ENCODE data around the gene ADGRD1.
"Not testable (repeated sequence)": the region's sequence is repeated elsewhere in the genome, so short reads cannot be mapped to it uniquely, and the experiment has no call there.

Gene ADGRD1

DNA sequence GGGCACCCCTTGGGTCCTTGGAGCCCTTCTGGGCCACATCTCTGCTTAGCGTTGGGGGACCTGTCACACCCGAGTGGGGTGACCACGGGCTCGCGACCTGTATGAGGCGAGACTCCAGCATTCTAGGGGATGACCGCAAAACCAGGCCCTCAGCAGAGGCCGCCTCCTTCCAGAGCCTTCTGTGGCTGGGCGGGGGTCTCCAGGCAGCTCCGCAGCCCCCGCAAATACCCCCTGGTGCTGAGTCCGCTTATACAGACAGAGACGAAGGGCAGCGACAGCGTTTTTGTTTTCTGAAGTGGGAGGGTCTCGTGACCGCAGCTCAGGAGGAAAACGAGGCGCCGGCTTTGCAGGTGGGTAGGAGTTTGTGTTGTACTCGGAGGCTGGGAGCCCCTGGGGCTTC is 116.4 kb downstream of the ADGRD1 start:
- not testable (repeated sequence) for DNase-seq (ENCODE audit: low read depth in 2 of 2, low spot score in 1 of 2)

DNA sequence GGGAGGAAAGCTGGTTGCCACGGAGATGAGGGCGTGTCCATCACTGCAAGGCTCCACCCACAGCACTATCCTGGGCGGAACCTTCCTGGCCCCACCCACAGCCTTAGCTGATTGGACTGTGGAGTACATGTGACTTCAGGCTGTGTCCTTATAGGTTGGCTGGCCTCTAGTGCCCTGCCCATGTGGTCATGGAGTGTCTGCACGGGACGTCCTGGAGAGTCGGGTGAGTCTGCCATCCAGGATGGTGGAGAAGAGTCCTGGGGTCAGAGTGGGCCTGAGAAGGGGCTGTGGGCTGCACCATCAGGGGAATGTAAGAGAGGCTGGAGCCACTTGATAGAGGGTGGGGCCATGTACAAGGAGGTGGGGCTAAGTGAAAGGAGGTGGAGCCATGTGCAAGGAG is 117.0 kb downstream of the ADGRD1 start:
- not testable (repeated sequence) for DNase-seq (ENCODE audit: low read depth in 2 of 2, low spot score in 1 of 2)

DNA sequence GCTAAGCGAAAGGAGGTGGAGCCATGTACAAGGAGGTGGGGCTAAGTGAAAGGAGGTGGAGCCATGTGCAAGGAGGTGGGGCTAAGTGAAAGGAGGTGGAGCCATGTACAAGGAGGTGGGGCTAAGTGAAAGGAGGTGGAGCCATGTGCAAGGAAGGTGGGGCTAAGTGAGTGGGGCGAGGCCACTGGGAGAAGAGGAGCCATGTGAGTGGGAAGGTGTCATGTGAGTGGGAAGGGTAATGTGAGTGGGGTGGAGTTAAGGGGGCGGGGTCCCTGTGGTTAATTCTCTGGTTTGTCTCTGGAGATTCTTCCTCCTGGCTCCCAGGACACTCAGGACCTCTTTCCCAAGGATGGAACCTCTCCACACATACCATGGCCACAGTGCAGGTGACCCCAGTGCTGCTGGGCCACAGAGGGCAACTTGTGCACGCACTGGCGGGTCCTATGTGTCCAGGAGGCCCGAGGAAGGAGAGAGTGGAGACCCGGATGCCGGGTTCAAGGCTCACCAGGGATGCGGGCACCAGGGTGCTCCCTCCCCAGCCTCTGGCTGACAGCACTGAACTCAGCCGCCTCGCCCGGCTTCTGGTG is 117.6 kb downstream of the ADGRD1 start:
- DNase-seq (ENCODE audit: low read depth in 2 of 2, low spot score in 1 of 2) = not testable (repeated sequence)

DNA sequence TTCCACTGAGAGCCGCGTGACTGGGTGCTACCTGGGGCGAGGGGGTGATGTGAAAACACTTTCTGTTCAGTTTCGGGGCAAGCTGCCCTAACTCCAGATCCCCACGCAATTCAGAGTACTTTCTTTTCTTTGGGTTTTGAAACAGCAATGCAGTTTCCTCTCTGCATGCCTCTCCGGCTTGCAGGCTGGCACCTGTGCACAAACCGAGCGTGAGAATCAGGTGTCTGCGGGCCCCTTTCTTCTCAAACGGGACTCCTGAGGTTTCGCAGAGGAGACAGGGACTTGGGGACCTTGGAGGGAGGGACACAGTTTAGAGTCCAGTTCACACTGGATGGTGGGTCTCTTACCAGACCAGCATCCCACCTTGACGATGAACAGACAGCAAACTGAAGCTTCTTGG is 118.2 kb downstream of the ADGRD1 start:
- not testable (repeated sequence) for DNase-seq (ENCODE audit: low read depth in 2 of 2, low spot score in 1 of 2)

DNA sequence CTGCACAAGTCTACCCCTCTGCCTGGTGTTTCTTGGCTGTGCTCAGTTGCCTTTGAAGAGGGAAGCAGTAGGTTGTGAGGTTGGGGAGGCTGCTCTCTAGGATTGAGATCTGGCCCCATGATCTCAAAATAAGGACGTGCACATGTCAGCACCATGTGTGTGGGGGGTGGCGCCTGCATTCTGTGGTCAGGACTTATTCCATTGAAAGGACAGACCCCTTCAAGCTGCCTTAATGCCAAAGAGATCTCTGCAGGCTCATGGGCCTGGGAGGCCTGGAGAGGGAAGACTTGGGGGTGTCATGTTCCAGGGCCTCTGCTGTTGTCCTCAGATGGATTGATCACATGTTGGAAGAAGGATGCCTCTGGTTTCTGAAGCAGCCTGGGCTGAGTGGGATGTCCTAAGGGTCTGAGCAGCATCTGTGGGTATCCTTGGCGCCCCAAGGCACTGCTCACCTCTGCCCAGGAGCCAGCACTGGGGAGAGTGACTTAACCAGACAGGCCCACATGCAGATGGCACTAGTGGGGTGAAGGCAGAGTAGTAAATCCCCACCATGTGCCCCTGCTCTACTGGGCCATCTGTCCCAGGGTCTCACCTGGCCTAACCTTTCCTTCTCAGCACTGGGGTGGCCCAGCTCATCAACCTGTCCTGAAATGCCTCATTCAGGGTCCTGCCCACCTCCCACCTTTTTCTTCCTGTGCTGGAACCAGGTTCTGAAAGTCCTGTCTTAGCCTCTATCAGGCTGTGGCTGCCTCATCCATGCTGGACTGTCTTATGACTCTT is 118.9 kb downstream of the ADGRD1 start:
- DNase-seq (ENCODE audit: low read depth in 2 of 2, low spot score in 1 of 2) = no peak

DNA sequence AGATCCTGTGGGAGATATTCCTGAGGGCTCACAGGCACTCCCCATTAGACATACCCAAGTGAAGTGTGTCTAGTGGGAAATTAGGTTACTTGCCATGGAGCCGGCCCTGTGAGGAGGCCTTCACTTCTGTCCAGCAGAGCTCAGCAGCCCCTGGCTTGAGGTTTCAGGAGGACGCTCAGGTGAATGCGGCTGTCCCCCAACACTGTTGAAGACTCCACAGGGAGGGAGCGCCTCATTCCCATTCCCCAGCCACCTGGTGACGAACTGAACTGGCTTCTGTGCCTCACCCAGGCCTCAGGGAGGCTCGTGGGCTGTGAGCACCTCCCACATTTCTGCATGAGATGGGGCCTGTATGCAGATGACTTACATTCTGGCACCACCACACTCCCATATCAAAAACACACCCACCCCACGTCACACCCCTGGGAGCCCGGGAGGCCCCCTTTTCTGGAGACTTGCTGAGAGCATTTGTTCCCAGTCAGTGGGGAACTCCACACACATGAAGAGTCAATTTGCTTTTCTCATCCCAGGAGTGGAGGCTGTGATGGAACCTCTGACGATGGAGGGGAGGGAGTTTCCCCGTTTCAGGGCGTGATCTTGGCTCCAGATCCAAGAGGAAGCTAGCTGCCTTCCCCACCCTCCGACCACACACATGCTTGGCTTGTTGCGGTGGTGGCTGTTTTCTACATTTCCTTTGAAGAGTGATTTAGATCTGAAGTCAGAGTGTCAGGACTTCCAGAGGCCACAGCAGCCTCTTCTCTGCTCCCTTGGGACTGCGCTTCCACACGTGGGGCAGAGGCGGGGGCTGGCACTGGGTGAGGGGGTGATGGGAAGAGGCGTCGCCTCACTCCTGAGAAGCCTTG is 120.7 kb downstream of the ADGRD1 start:
- no peak for DNase-seq (ENCODE audit: low read depth in 2 of 2, low spot score in 1 of 2)

DNA sequence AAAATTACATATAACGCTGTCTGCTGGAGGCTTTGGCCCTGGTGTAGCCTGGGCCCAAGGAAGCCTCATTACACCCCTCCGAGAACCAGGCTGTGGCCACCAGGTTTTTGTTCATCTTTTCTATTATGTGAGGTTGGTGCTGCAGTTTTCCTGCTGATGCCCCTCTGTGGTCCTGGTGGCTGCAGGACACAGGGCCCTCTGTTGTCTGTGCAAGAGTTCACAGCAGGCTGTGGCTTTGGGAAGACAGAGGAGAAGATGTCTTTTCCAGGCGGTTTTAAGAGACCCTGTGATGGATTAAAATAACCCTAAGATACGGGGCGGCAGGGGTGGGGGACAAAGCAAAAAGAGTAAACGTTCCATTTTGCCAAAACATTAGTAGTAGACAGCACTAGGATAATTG is 121.5 kb downstream of the ADGRD1 start:
- no peak for DNase-seq (ENCODE audit: low read depth in 2 of 2, low spot score in 1 of 2)

DNA sequence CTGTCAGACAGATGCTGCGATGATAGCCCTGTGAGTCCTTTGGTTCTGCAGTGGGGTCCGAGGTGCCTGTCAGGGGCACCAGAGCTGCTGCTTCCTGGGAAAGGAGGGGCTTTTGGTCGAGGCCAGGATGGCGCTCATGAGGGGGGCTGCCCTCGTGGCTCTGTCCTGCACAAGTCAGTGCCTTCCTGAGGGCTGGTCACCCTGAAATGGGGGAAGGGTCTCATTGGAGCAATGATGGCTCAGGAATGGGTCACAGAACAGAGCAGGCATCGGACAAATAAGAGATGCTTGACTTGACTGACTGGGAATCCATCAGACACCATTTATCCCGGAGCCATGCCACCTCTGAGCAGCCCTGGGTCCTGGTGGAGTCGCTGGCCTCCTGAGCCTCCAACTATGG is 121.9 kb downstream of the ADGRD1 start:
- no peak for DNase-seq (ENCODE audit: low read depth in 2 of 2, low spot score in 1 of 2)

DNA sequence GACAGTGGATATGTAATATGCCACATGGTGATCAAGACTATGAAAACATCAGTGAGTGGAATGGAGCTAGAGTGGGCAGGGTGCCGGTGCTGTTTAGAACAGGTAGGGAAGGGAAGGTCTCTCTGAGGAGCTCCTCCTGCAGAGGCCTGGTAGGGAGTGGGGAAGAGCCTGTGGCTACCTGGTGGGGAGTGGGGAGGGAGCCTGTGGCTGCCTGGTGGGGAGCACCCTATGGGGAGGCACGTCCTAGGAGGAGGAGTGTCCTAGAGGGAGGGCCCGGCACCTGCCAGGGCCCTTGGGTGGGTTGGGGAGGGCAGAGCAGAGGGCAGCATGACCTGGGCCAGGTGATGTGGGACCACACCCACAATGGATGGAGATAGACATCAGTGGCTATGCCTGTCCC is 122.6 kb downstream of the ADGRD1 start:
- DNase-seq (ENCODE audit: low read depth in 2 of 2, low spot score in 1 of 2) = no peak

DNA sequence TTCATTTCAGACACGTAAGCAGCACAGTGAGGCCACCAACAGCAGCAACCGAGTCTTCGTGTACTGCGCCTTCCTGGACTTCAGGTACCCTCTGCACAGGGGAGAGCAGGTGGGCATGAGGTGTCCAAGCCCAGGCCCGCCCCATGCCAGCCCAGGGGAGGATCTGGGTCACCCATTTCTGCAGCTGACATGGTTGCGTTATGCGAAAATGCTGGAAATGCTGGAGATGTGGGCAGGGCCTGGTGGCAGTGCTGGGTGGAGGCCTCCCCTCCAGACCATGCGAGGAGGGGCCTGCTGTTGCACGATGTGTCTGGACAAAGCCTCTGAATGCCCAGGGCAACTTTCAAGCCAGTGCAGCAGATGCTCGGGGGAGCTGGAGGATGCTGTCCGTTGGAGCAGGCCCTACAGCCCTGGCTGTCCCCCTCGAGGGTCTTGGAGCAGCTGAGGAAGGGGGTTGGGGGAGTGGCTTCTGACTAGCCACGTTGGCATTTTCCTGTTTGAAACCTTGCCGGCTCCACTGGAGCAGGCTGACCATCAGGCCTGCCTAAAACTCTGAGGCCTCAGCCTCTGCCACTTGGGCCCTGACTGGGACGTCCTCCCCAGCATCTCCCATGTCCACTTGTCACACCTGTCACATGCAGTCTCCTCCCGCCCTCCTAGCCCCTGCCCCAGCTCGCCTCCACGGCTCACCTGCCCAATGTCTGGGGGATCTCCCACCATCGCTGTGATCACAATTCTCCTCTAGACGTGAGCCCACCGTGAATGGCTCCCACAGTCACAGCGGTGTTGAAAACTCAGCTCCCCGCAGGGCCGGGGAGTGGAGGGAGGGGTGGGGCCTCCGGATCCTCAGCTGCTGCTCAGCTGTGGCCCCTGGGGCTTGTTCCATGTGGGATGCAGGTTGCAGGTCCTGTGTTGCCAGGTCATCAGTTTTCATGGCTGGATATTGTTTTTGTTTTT is 123.4 kb downstream of the ADGRD1 start:
- no peak for DNase-seq (ENCODE audit: low read depth in 2 of 2, low spot score in 1 of 2)

DNA sequence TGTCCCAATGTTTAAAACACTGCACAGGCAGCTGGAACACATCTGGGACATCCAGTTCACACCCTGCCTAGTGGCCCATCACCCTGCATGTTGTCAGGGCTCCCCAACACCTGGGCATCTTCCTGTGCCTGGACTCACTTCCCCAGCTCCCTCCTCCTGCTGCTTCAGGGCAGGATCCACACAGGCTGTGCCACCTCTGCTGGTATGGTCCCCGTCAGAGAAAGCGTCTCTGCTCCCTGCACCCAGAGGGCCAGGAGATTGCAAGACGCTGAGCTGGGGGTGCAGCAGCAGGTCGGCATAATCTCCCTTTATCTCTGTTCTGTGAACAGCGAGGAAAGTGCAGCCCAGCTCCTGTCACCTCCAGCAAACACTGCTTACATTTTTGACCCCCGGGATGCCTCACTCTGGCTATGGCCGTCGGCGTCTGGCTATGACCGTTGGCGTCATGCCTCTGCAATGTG is 124.3 kb downstream of the ADGRD1 start:
- DNase-seq (ENCODE audit: low read depth in 2 of 2, low spot score in 1 of 2) = no peak

DNA sequence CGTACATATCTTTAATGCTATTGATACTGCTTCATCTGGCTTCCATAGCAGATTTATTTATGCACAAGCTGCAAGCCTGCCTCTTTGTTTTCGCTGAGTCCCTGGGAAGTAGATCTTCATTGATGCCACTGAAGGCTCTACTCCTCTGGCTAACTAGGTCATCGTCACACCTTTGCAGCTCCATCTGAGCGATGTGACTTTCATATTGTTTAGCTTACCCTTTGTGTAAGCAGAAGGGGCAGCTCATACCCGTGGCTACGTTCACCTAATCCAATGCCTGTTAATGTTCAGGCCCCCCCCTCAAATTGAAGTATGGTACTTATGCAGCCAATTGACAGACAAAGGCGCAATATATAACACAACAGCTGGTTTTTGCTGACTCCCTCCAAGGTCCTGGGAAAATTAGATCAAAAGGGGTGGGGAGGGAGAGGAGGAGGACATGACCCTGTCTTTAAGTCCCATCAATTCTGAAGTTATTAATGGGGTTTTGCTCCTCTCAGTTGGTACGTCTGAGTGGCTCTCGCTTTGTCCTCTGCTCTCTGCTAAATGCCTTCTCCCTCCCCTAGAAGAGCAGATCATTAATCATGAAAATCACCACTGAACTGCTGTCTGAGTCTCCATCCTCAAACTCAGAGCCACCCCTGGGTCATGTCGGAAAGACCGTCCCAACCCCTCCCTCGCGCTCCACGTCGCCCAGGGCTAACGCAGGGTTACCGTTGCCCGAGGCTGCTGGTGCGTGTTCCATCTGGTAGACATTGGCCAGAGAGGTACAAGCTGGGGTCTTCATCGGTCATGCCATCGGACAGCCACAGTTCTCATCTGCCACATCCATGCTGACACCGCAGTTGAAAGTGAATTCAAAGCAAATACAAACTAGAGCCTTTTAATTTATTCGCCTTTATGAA is 128.8 kb downstream of the ADGRD1 start:
- DNase-seq (ENCODE audit: low read depth in 2 of 2, low spot score in 1 of 2) = no peak

DNA sequence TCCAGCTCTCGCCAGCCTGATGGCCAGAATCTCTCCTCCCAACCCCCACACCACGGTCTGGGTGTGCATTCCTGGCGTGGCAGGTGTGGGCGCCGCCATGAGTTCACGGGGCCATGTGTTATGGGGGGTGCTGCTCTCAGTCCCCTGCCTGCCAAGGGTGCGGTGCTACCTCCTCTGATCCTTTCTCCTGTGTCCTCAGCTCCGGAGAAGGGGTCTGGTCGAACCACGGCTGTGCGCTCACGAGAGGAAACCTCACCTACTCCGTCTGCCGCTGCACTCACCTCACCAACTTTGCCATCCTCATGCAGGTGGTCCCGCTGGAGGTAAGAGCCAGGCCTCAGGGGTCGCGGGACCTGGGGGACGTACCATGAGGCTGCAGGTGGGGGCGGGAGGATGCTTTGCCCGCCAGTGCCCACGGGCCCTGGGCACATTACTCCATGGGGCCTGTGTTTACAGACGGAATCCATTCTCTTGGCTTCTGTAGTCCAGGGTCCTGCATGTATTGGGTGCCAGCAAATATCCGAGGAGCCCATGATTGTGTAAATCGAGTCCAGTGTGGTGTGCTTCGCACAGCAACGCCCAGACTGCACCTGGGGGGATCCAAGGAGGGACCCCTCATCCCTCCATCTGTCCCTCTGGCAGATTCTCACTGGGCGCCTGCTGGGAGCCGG is 130.8 kb downstream of the ADGRD1 start:
- DNase-seq (ENCODE audit: low read depth in 2 of 2, low spot score in 1 of 2) = no peak

DNA sequence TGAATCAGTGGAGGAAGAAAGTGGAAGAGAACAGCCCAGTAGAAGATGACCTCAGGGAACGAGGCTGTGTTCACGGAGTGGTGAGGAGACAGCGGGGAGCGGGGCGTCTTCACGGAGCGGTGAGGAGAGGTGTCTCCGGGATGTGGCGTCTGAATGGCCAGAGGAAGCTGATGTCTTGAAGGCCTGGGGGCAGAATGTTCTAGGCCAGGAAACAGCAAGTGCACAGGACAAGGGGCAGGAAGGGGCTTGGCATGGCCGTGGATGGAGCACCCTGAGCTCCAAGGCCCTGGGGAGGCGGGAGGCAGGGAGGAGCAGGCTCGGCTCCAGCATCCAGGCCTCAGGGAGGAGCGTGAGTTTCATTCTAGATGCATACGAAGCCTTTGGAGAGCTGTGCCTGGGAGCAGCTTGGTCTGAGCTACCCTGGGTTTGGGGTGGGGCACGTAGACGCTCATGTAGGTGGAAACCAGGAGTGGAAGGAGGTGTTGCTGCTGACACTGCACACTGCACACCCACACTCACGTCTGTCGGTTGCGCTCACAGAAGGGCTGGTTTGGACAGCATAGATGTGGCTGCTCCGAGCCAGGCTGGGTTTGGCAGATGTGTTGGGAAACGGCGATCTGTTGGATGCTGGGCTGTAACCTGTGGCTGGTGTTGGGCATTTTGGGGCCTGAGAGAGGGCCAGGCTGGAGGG is 131.6 kb downstream of the ADGRD1 start:
- no peak for DNase-seq (ENCODE audit: low read depth in 2 of 2, low spot score in 1 of 2)

DNA sequence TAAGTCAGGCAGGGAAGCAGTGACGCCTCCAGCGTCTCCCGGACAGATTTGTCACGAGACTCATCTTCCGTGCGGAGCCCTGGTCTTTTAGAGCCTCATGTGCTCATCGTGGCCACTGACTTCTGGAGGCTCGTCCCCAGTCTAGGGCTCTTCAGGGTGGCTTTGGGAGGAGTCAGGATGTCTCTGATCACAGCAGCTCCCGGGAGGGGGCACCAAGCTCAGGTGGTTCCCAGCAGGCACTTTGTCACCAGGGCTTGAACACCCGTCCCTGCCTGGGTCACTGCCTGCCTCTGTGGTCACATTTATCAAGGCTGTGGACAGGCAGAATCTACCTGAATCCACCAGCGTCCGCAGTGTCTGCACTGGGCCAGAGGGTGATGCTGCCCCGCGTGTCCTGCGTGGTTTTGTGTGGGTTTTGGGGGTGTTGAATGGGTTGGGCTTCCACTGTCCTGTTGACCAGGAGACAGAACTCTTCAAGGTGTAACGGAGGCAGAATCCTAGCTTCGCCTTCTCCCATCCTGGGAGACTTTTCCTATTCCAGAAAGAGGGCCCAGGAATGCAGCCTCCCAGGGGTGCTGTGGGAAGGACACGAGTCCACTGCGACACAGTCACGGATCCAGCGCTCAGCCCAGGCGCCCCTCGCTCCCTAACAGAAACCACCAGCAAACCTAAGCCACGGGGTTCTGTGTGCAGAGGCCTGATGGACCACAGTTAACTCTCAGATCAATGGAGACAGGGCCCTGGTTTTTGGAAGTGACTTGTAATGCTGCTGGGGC is 132.3 kb downstream of the ADGRD1 start:
- no peak for DNase-seq (ENCODE audit: low read depth in 2 of 2, low spot score in 1 of 2)

DNA sequence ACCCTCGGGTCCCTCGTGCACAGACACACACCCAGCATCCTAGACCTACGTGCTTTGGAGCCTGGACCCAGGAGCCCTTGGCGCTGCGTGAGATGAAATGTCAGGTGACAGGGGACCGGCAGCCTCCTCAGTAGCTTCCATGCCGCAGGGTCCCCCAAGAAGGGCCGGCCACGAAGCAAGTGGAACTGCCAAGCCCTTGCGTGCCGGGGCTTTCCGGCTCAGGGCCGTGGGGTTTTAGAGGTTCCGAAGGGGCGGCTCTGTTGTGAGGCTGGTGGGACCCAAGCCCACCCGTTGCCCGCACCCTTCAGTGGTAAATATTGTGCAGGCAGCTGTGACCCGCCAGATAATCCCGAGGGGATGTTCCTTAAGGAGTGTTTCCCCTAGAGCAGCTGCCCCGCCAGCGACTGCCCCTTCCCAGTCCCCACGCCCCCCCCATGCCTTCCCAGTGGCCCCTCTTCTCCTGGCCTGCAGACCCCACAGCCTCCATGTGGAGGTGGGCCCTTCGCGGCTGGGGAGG is 133.7 kb downstream of the ADGRD1 start:
- DNase-seq (ENCODE audit: low read depth in 2 of 2, low spot score in 1 of 2) = no peak

DNA sequence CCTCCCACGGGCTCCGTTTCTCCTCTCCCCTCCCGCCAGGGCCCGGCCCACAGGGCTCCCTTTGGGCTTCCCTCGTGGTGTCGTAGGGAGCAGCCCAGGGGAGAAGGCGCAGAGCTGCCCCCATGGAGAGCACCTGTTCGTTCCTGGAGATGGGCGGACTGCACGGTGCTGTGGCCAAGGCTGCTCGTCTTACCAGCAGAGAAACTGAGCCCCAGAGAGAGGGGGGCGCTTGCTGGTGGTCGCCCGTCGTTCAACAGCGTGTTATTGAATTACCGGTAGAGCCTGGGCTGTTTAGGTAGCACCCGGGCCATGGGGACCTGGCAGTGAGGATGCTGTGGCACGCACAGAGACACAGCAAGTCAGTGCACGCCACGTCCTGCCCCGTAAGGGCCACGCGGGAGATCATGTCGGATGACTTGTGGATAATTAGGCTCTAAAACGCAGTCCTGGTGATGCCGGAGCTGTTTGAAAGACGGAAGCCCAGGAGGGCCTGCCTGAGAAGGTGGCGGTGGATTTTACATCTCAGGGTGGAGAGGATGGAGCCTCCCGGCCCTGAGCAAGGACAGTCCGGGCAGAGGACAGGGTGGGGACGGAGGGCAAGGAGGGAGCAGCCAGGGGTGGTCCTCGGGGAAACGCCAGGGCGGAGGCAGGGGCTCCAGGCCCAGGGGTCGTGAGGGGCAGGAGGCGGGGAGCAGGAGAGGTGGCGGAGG is 134.4 kb downstream of the ADGRD1 start:
- DNase-seq (ENCODE audit: low read depth in 2 of 2, low spot score in 1 of 2) = no peak
